GM12874 (cell line): ENCODE data around the gene KIAA0319L.

ENCODE experiments used
- CTCF ChIP-seq: IDR thresholded peaks from 2 replicates; pipeline ENCODE4 v1.5.1; 2011; ENCODE audit warnings: low read depth, mild to moderate bottlenecking, control low read depth, low read length, moderate library complexity; ENCODE audit not compliant: insufficient read depth

KIAA0319L gene

GRCh38 chr1:35442734-35443133 is 114.5 kb downstream of the KIAA0319L start:
- no peak for TF ChIP-seq CTCF

- no peak for TF ChIP-seq CTCF
Observed at GRCh38 chr1:35441926-35442579, 115.2 kb downstream of the KIAA0319L start.

- no peak for TF ChIP-seq CTCF
Observed at GRCh38 chr1:35439626-35440025, 117.6 kb downstream of the KIAA0319L start.

GRCh38 chr1:35437200-35437599 is 120.0 kb downstream of the KIAA0319L start:
- no peak for TF ChIP-seq CTCF

- TF ChIP-seq CTCF = no peak
Observed at GRCh38 chr1:35436078-35436477, 121.1 kb downstream of the KIAA0319L start.

- no peak for TF ChIP-seq CTCF
Observed at GRCh38 chr1:35434703-35435102, 122.5 kb downstream of the KIAA0319L start.

GRCh38 chr1:35433714-35434113 is 123.5 kb downstream of the KIAA0319L start:
- no peak for TF ChIP-seq CTCF

GRCh38 chr1:35432231-35432630 is 125.0 kb downstream of the KIAA0319L start:
- no peak for TF ChIP-seq CTCF
